Mesenchymal stem cell (in vitro differentiated cells and primary cell): ENCODE data around the gene FNDC11.

Experiments
- DNase-seq: peaks from one replicate; pipeline ENCODE4 v3.0.0-alpha.2; 2013
- H2AFZ ChIP-seq: one replicate; pipeline ENCODE4 v1.6.1; 2013; ENCODE audit warnings: low read depth, mild to moderate bottlenecking, control low read depth, inconsistent platforms, low read length, moderate library complexity
- H2AK5ac ChIP-seq: 2 replicates; pipeline ENCODE4 v1.6.1; 2013; ENCODE audit warnings: low read length, moderate library complexity, mild to moderate bottlenecking, inconsistent platforms; ENCODE audit not compliant: severe bottlenecking
- H2BK120ac ChIP-seq: one replicate; pipeline ENCODE4 v1.6.1; 2013; ENCODE audit warnings: low read depth, mild to moderate bottlenecking, inconsistent platforms, low read length, moderate library complexity
- H2BK12ac ChIP-seq, 2 experiments: one replicate each; pipeline ENCODE4 v1.6.1; 2013; ENCODE audit warnings: inconsistent platforms in 2 of 2, low read length in 2 of 2, mild to moderate bottlenecking in 2 of 2, moderate library complexity in 2 of 2, control low read depth in 1 of 2
- H2BK15ac ChIP-seq: one replicate; pipeline ENCODE4 v1.6.1; 2013; ENCODE audit warnings: mild to moderate bottlenecking, low read depth, inconsistent platforms; ENCODE audit not compliant: poor library complexity, severe bottlenecking
- H2BK5ac ChIP-seq: 2 replicates; pipeline ENCODE4 v1.6.1; 2013; ENCODE audit warnings: low read depth, mild to moderate bottlenecking, low read length, control low read depth, inconsistent platforms; ENCODE audit not compliant: poor library complexity, severe bottlenecking
- H3K14ac ChIP-seq, 2 experiments: one replicate each; pipeline ENCODE4 v1.6.1; 2013; ENCODE audit warnings: inconsistent platforms in 2 of 2, low read length in 2 of 2, control low read depth in 1 of 2, mild to moderate bottlenecking in 1 of 2, moderate library complexity in 1 of 2
- H3K18ac ChIP-seq, 2 experiments: one replicate each; pipeline ENCODE4 v1.6.1; 2013; ENCODE audit warnings: inconsistent platforms in 2 of 2, low read length in 2 of 2, control low read depth in 1 of 2, low read depth in 1 of 2, mild to moderate bottlenecking in 1 of 2
- H3K23ac ChIP-seq, 2 experiments: one replicate each; pipeline ENCODE4 v1.6.1; 2013; ENCODE audit warnings: inconsistent platforms in 2 of 2, low read length in 2 of 2, mild to moderate bottlenecking in 2 of 2, moderate library complexity in 2 of 2, control low read depth in 1 of 2
- H3K27ac ChIP-seq: 2 replicates; pipeline ENCODE4 v1.5.1; 2013; ENCODE audit warnings: mild to moderate bottlenecking, moderate library complexity, low read length, control low read depth, inconsistent platforms; ENCODE audit not compliant: poor library complexity, severe bottlenecking
- H3K27me3 ChIP-seq, 2 experiments: 2 replicates each; pipeline versions ENCODE4 v1.6.1 to v1.7.0; 2013; ENCODE audit warnings: low read length in 2 of 2, mild to moderate bottlenecking in 2 of 2, moderate library complexity in 2 of 2, control low read depth in 1 of 2, inconsistent platforms in 1 of 2; ENCODE audit not compliant: control insufficient read depth in 1 of 2, insufficient read depth in 1 of 2
- H3K36me3 ChIP-seq, 2 experiments: 2 replicates each; pipeline versions ENCODE4 v1.6.1 to v1.7.0; 2013; ENCODE audit warnings: low read length in 2 of 2, control low read depth in 1 of 2, inconsistent platforms in 1 of 2, low read depth in 1 of 2, mild to moderate bottlenecking in 1 of 2; ENCODE audit not compliant: insufficient read depth in 2 of 2, control insufficient read depth in 1 of 2
- H3K4ac ChIP-seq, 2 experiments: one replicate each; pipeline ENCODE4 v1.6.1; 2013; ENCODE audit warnings: inconsistent platforms in 2 of 2, low read length in 2 of 2, mild to moderate bottlenecking in 2 of 2, moderate library complexity in 2 of 2, control low read depth in 1 of 2, low read depth in 1 of 2
- H3K4me1 ChIP-seq: 2 replicates; pipeline ENCODE4 v1.6.1; 2013; ENCODE audit warnings: low read depth, low read length, control low read depth; ENCODE audit not compliant: control insufficient read depth, insufficient read depth
- H3K4me2 ChIP-seq: 2 replicates; pipeline ENCODE4 v1.6.1; 2013; ENCODE audit warnings: low read length, mild to moderate bottlenecking, inconsistent platforms; ENCODE audit not compliant: poor library complexity, severe bottlenecking
- H3K4me3 ChIP-seq, 2 experiments: 2 replicates each; pipeline versions ENCODE4 v1.5.1 to v1.7.0; 2013; ENCODE audit warnings: low read length in 2 of 2, mild to moderate bottlenecking in 2 of 2, control low read depth in 1 of 2, low read depth in 1 of 2; ENCODE audit not compliant: insufficient read depth in 1 of 2
- H3K79me1 ChIP-seq: replicated peaks from 2 replicates; pipeline ENCODE4 v1.6.1; 2013; ENCODE audit warnings: mild to moderate bottlenecking, control low read depth, low read length, inconsistent platforms; ENCODE audit not compliant: poor library complexity, severe bottlenecking
- H3K9ac ChIP-seq: 2 replicates; pipeline ENCODE4 v1.7.0; 2013; ENCODE audit warnings: mild to moderate bottlenecking, low read length, moderate library complexity
- H3K9me3 ChIP-seq: 2 replicates; pipeline ENCODE4 v1.7.0; 2013; ENCODE audit warnings: mild to moderate bottlenecking, low read length; ENCODE audit not compliant: control insufficient read depth
- H4K8ac ChIP-seq: one replicate; pipeline ENCODE4 v1.6.1; 2013; ENCODE audit warnings: inconsistent platforms, mild to moderate bottlenecking, low read length, moderate library complexity
- H4K91ac ChIP-seq: one replicate; pipeline ENCODE4 v1.6.1; 2013; ENCODE audit warnings: mild to moderate bottlenecking, low read length, inconsistent platforms
- WGBS: methylation state at CpG from one replicate; pipeline ENCODE4 v1.1.7; 2013; ENCODE audit warnings: mixed read lengths; 5-methylcytosine and 5-hydroxymethylcytosine counted together

FNDC11 gene

DNA sequence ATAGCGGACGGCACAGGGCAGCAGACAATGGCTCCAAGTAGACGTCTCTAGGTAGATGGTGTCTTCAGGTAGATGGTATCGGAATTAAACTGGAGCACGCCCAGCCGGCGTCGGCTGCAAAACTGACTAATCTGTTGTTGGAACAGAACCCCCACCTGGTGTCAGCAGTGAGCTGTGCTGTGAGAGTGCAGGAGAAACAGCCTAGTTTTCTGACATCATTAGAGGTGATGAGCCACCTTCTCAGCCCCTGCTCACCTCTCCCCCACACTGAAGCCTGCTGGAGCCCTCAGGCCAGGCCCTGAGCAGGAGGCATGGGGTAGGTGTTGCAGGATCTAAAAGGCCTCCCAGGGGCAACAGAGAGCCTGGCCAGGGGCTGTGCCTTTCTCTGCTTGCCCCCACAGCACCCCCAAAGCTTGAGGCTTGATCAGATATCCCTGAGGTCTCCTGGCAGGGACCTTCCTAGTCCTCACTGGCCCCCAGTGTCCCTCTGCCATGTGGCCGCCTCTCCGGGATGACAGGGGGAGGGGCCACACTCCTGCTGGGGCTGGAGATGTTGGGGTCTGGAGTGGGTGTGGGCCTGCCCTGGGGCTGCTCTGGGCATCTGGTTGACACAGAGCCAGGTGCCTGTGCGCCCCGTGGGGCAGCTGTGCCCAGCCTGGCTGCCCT, 27.0 kb downstream of the FNDC11 start:
- Histone ChIP-seq H3K4ac (no peak overlapping the region), H2BK5ac (no peak overlapping the region), H4K91ac (no peak overlapping the region), H3K4me3 (no peak overlapping the region), H2AFZ (no peak overlapping the region), H3K18ac (no peak overlapping the region), H2BK15ac (no peak overlapping the region), H3K4me2 (no peak overlapping the region), H3K36me3 (no peaks in the 10 kb centered on the region), H2BK120ac (no peak overlapping the region), H3K27ac (no peak overlapping the region), H3K79me1 (no peaks in the 10 kb centered on the region), H3K27me3 (peaks cover 0 to 40% of the 10 kb centered on the region in 2 experiments), H2BK12ac (no peak overlapping the region), H4K8ac (no peak overlapping the region), H3K4me1 (peaks cover 2% of the 10 kb centered on the region), H3K9me3 (no peaks in the 10 kb centered on the region), H3K9ac (no peak overlapping the region), H2AK5ac (no peak overlapping the region), H3K23ac (no peak overlapping the region), H3K14ac (no peak overlapping the region)
- 74% methylated on average over 12 of the region's 12 CpGs for WGBS
- DNase-seq: peak; percentile 27

DNA sequence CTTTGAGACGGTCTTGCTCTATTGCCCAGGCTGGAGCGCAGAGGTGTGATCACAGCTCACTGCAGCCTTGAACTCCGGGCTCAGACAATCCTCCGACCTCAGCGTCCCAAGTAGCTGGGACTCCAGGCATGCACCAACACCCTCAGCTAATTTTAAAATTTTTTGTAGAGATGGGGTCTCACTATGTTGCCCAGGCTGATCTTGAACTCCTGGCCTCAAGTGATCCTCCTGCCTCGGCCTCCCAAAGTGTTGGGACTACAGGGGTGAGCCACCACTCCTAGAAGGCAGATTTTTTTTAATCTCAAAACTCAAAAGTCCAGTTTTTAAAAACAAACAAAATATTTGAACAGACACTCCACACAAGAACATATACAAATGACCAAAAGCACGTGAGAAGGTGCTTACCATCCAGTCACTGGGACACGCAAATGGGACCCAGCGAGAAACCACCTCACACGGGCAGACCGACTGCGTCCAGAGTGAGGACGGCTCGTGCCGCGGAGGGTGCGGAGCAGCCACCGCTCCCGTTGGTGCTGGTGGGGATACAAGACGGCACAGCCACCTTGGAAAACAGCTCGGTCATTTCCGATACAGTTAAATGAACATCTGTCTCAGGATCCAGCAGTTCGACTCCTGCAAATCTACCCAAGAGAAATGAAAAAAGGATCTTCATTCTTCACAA, 28.6 kb downstream of the FNDC11 start:
- 91% methylated on average over 23 of the region's 23 CpGs for WGBS
- no peak overlapping the region for H2BK15ac ChIP-seq
- peaks cover 2% of the 10 kb centered on the region for H3K4me1 ChIP-seq
- H3K4me2 ChIP-seq: no peak overlapping the region
- no peak overlapping the region for H2BK5ac ChIP-seq
- no peak overlapping the region for H3K23ac ChIP-seq
- no peak overlapping the region for H3K14ac ChIP-seq
- no peak for DNase-seq
- no peak overlapping the region for H2AK5ac ChIP-seq
- no peak overlapping the region for H3K18ac ChIP-seq
- H4K8ac ChIP-seq: no peak overlapping the region
- H3K79me1 ChIP-seq: no peaks in the 10 kb centered on the region
- H3K36me3 ChIP-seq: peaks cover 0 to 8% of the 10 kb centered on the region in 2 experiments
- H3K9ac ChIP-seq: peak overlapping the region; percentile 33
- H3K4me3 ChIP-seq: no peak overlapping the region
- no peak overlapping the region for H3K27ac ChIP-seq
- no peak overlapping the region for H2BK120ac ChIP-seq
- no peak overlapping the region for H2BK12ac ChIP-seq
- H3K4ac ChIP-seq: no peak overlapping the region
- H2AFZ ChIP-seq: no peak overlapping the region
- H3K27me3 ChIP-seq: peaks cover 0 to 38% of the 10 kb centered on the region in 2 experiments
- H3K9me3 ChIP-seq: no peaks in the 10 kb centered on the region
- no peak overlapping the region for H4K91ac ChIP-seq

DNA sequence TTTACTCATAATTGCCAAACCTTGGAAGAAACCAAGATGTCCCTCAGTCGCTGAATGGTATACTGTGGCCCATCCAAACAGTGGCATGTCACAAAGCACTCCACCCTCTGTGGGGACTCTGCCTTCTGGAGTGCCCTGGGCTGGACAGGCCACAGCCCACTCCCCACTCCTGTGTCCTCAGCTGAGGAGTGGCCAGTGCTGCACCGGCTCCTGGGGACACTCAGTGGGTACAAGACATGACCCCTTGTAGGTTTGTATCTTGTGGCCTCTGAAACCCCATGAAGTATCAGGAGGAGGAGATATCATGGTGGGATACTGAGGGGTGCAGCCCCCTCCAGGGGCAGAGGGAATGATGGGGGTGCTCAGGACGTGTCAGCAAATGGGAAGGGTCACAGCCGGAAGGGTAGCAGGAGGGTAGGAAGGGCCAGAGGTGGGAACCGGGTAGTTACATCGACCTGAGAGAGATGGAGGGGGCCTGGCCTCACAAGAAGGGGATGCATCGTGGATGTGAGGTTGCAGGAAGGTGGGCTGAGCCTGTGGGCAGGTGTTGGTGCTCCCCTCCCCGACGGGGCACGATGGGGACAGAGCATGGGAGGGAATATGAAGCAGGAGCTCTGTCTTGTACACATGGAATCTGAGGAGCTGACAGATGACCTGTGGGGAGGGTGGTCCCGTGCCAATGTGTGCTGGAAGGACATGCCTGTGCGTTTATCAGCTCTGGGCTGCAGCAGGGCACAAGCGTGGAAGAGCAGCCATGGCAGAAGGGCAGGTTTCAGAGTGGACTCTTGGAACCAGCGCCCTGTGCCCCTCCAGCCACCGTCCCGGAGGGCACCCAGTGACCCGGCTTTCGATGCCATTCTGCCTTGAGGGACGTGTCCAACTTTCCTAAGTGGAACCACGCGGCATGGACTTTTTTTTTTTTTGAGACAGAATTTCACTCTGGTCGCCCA, 31.9 kb downstream of the FNDC11 start:
- Histone ChIP-seq H3K27ac (no peak overlapping the region), H2BK5ac (no peak overlapping the region), H3K23ac (no peak overlapping the region), H3K18ac (no peak overlapping the region), H3K36me3 (peaks cover 9 to 41% of the 10 kb centered on the region in 2 experiments), H3K4me1 (peaks cover 4% of the 10 kb centered on the region), H3K4ac (no peak overlapping the region), H4K8ac (no peak overlapping the region), H2BK15ac (no peak overlapping the region), H2BK120ac (no peak overlapping the region), H3K4me3 (no peak overlapping the region), H3K27me3 (peaks cover 0 to 16% of the 10 kb centered on the region in 2 experiments), H3K14ac (no peak overlapping the region), H2AFZ (no peak overlapping the region), H3K79me1 (peaks cover 3% of the 10 kb centered on the region), H3K9me3 (no peaks in the 10 kb centered on the region), H3K9ac (no peak overlapping the region), H3K4me2 (no peak overlapping the region), H2AK5ac (no peak overlapping the region), H2BK12ac (no peak overlapping the region), H4K91ac (no peak overlapping the region)
- no peak for DNase-seq
- 93% methylated on average over 22 of the region's 22 CpGs for WGBS

DNA sequence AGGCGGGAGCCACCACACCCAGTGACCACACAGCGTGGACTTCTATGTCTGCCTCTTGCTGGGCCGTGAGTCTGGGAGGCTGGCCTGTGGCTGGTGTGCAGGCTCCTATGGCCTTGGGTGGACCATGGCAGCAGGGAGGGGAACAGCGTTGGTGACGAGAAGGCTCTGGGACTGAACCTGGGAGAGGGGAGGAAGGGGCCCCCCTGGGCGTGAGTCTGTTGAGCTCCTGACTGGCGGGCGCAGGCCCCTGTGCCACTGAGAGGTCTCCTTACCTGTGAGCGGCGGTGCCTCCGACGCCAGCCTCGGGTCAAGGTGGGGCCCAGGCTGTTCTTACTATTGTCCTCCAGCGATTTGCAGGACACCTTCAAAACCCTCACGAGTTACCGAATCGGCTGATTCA, 32.8 kb downstream of the FNDC11 start:
- no peaks in the 10 kb centered on the region for H3K9me3 ChIP-seq
- no peak for DNase-seq
- no peak overlapping the region for H2AFZ ChIP-seq
- no peak overlapping the region for H3K4me2 ChIP-seq
- no peak overlapping the region for H3K14ac ChIP-seq
- H3K23ac ChIP-seq: no peak overlapping the region
- peaks cover 0 to 10% of the 10 kb centered on the region in 2 experiments for H3K27me3 ChIP-seq
- H3K4me3 ChIP-seq: no peak overlapping the region
- no peak overlapping the region for H2BK5ac ChIP-seq
- H2AK5ac ChIP-seq: no peak overlapping the region
- H2BK15ac ChIP-seq: no peak overlapping the region
- H3K9ac ChIP-seq: no peak overlapping the region
- peaks cover 3% of the 10 kb centered on the region for H3K79me1 ChIP-seq
- H2BK120ac ChIP-seq: no peak overlapping the region
- H3K36me3 ChIP-seq: peaks cover 16 to 49% of the 10 kb centered on the region in 2 experiments
- H3K18ac ChIP-seq: no peak overlapping the region
- H3K4me1 ChIP-seq: peaks cover 4% of the 10 kb centered on the region
- 98% methylated on average over 17 of the region's 17 CpGs for WGBS
- no peak overlapping the region for H2BK12ac ChIP-seq
- no peak overlapping the region for H4K91ac ChIP-seq
- no peak overlapping the region for H3K27ac ChIP-seq
- no peak overlapping the region for H4K8ac ChIP-seq
- no peak overlapping the region for H3K4ac ChIP-seq
